HepG2 (cell line): ENCODE measurements around the gene DNAJA1. TPM values are rescaled to one million over a fixed set of nuclear protein-coding genes. Genes with fewer than 3 reads are reported as not detected.

ENCODE experiments used
- ATAC-seq: fragments of 200-7000 bp; cut with Tn5 transposase; 3 replicates; pipeline ENCODE4 v1.9.1; 2020; ENCODE audit warnings: mild to moderate bottlenecking, moderate library complexity
- BruUV-seq: library from RNA; stranded (reverse); fragments of 400-500 nt; replicated peaks from 2 replicates; lab custom pipeline; 2021; lab: Mats Ljungman, UMichigan
- CTCF ChIA-PET: fragments of 300-600 bp; formaldehyde crosslinking; extraction: SDS; loops from one replicate; lab custom pipeline; 2021; ENCODE audit warnings: low total read pairs, inconsistent platforms, low intra/inter-chr PET ratio; lab: Yijun Ruan, JAX
- POLR2A ChIA-PET: fragments of 350-600 bp; sonication (Branson Sonifier 250); formaldehyde crosslinking; loops from one replicate; lab custom pipeline; 2020; ENCODE audit warnings: antibody characterized with exemption, inconsistent platforms; lab: Yijun Ruan, JAX
- DNase-seq: peaks from one replicate; pipeline ENCODE4 v3.0.0-alpha.2; 2015; ENCODE audit warnings: low spot score
- FAIRE-seq: peaks from 3 replicates; lab custom pipeline; 2011; peaks lifted over from hg19 to GRCh38; lab: Jason Lieb, UNC
- H2AFZ ChIP-seq: one replicate; pipeline ENCODE4 v1.6.1; 2011; ENCODE audit warnings: low read length, inconsistent platforms
- H3K27ac ChIP-seq: fragments of 300-600 bp; 3 replicates; pipeline ENCODE4 v1.8.0; 2011; ENCODE audit warnings: mixed run types, mild to moderate bottlenecking, mixed read lengths, low read length, inconsistent platforms; ENCODE audit not compliant: insufficient read depth; ENCODE audit errors: extremely low read length
- H3K27me3 ChIP-seq, 2 experiments: fragments of 200-600 bp in 1 of 2; 2 replicates in 1 of 2; 3 replicates in 1 of 2; pipeline versions ENCODE4 v1.6.0 to v1.8.0; 2011; ENCODE audit warnings: low read length in 2 of 2, mild to moderate bottlenecking in 2 of 2, moderate library complexity in 2 of 2, inconsistent platforms in 1 of 2; ENCODE audit not compliant: insufficient read depth in 2 of 2, control insufficient read depth in 1 of 2
- H3K36me3 ChIP-seq, 2 experiments: fragments of 200-600 bp in 1 of 2; replicated peaks in 1 of 2; 2 replicates in 1 of 2; 3 replicates in 1 of 2; pipeline versions ENCODE4 v1.5.1 to v1.8.0; 2011; ENCODE audit warnings: low read length in 2 of 2, inconsistent platforms in 1 of 2; ENCODE audit not compliant: insufficient read depth in 2 of 2, control insufficient read depth in 1 of 2
- H3K4me1 ChIP-seq: 2 replicates; pipeline ENCODE4 v1.5.1; 2012; ENCODE audit warnings: low read length, inconsistent platforms; ENCODE audit not compliant: insufficient read depth
- H3K4me2 ChIP-seq: 2 replicates; pipeline ENCODE4 v1.6.0; 2011; ENCODE audit warnings: low read depth, low read length, inconsistent platforms
- H3K4me3 ChIP-seq, 3 experiments: fragments of 200-600 bp in 1 of 3; sonication (generic), shearing (Covaris generic) in 1 of 3; replicated peaks in 1 of 3; 2 replicates each; pipeline ENCODE4 v1.5.1; 2011 to 2016; ENCODE audit warnings: low read length in 3 of 3, inconsistent platforms in 2 of 3, low read depth in 2 of 3, mild to moderate bottlenecking in 2 of 3, control low read depth in 1 of 3, mixed read lengths in 1 of 3; ENCODE audit not compliant: insufficient read depth in 1 of 3
- H3K79me2 ChIP-seq: one replicate; pipeline ENCODE4 v1.6.1; 2011; ENCODE audit warnings: low read length, inconsistent platforms; ENCODE audit not compliant: insufficient read depth
- H3K9ac ChIP-seq: 2 replicates; pipeline ENCODE4 v1.6.0; 2011; ENCODE audit warnings: mild to moderate bottlenecking, low read depth, low read length, inconsistent platforms; ENCODE audit not compliant: insufficient read depth
- H3K9me3 ChIP-seq: 2 replicates; pipeline ENCODE4 v1.5.1; 2012; ENCODE audit warnings: mild to moderate bottlenecking, low read length
- H4K20me1 ChIP-seq: 2 replicates; pipeline ENCODE4 v1.6.0; 2011; ENCODE audit warnings: inconsistent platforms, mild to moderate bottlenecking, low read length, moderate library complexity; ENCODE audit not compliant: insufficient read depth
- ELF1 ChIP-seq: sonication (generic); formaldehyde crosslinking; IDR thresholded peaks from 2 replicates; pipeline ENCODE4 v1.4.0; 2020; ENCODE audit warnings: missing genetic modification reagents
- HOXA9 ChIP-seq: sonication (generic); formaldehyde crosslinking; IDR thresholded peaks from 2 replicates; pipeline ENCODE4 v1.8.1; 2022; ENCODE audit warnings: missing genetic modification reagents, mild to moderate bottlenecking, moderate library complexity, borderline replicate concordance
- POLR2AphosphoS5 ChIP-seq: IDR thresholded peaks from 2 replicates; pipeline ENCODE4 v1.6.1; 2012; ENCODE audit warnings: low read depth, low read length
- WGBS: methylation state at CpG from one replicate; pipeline ENCODE4 v1.1.6; 2017; ENCODE audit warnings: low lambda C conversion rate; 5-methylcytosine and 5-hydroxymethylcytosine counted together
- in situ Hi-C: cut with HindIII; loops from 2 replicates; pipeline ENCODE4 v1.10.0; 2017; ENCODE audit warnings: low pct_unique_long_range_greater_than_20kb; ENCODE audit not compliant: extremely low pct_ligation_motif_present
- intact Hi-C: fragments of 100-400 bp; cut with micrococcal nuclease; formaldehyde crosslinking; loops from one replicate; pipeline ENCODE4 v1.10.0; 2022; ENCODE audit not compliant: unreplicated experiment
- polyA plus RNA-seq, 8 experiments: library from polyadenylated mRNA; depleted of rRNA in 3 of 8; stranded (reverse) in 7 of 8; unstranded in 1 of 8; fragments of >200 nt; fragmentation: Illumina TruSeq in 4 of 8; extraction: Trizol in 4 of 8; gene quantifications; 2 replicates each; pipeline versions ENCODE4 v1.2.1 to v1.2.3, GENCODE V29; 2011 to 2016; ENCODE audit warnings: low read depth in 4 of 8, missing spikeins in 1 of 8, mixed read lengths in 1 of 8; ENCODE audit not compliant: insufficient read depth in 1 of 8
- total RNA-seq, 5 experiments: library from RNA; depleted of rRNA; stranded (reverse); fragments of >200 nt; fragmentation: Illumina TruSeq; extraction: Trizol; gene quantifications; 2 replicates each; pipeline ENCODE4 v1.2.3, GENCODE V29; 2016; ENCODE audit warnings: low read depth in 1 of 5
- TF ChIP-seq, protein P1 (sequence below): sonication (generic); formaldehyde crosslinking; IDR thresholded peaks from 2 replicates; pipeline ENCODE4 v1.5.0; 2020; ENCODE audit warnings: mild to moderate bottlenecking, missing genetic modification reagents
- TF ChIP-seq, protein P2 (sequence below): sonication (generic); formaldehyde crosslinking; IDR thresholded peaks from 2 replicates; pipeline ENCODE4 v1.4.0; 2020; ENCODE audit warnings: missing genetic modification reagents
- TF ChIP-seq, protein P3 (sequence below): sonication (generic); formaldehyde crosslinking; IDR thresholded peaks from 2 replicates; pipeline ENCODE4 v1.5.0; 2020; ENCODE audit warnings: mild to moderate bottlenecking, missing genetic modification reagents
- TF ChIP-seq, protein P4 (sequence below): sonication (generic); formaldehyde crosslinking; IDR thresholded peaks from 2 replicates; pipeline ENCODE4 v1.4.0; 2020; ENCODE audit warnings: missing genetic modification reagents, mild to moderate bottlenecking, borderline replicate concordance

Gene DNAJA1
- total and polyA plus RNA-seq, 2 of the 13 experiments (the other 11 are each of a cell fraction or from before 2014, with no cell fraction given), result 95.9 to 306 TPM

DNA sequence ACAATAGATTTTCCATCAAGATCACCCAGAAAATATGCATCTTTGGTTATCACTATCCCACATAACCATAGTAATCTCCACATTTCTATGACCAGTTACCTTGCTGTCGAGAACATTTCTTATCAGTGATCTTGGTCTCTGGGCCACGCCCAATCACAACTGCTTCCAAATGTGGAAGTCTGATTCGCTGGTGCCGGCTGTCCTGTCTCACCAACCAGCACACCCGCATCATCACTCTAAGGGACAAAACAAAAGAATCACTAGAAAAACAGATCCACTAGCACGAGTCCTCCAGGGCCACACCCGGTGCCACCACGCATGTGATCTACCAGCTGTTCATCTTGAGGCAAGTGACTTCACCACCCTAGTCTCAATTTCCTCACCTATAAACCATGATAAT lies 35.4 kb upstream of the DNAJA1 start:
- FAIRE-seq (no peak), ATAC-seq (no peak), DNase-seq (no peak)
- no TSS peak for BruUV-seq
- intact Hi-C loops (no loop called here), in situ Hi-C loops (no loop called here)
- Histone ChIP-seq H3K27ac (no peak overlapping the region), H3K27me3 (no peaks in the 10 kb centered on the region), H4K20me1 (no peaks in the 10 kb centered on the region), H3K36me3 (peaks cover 10 to 45% of the 10 kb centered on the region in 2 experiments), H3K79me2 (peaks cover 22% of the 10 kb centered on the region), H3K9ac (no peak overlapping the region), H3K4me2 (no peak overlapping the region), H3K4me3 (no peak overlapping the region), H3K9me3 (no peaks in the 10 kb centered on the region), H2AFZ (no peak overlapping the region), H3K4me1 (no peaks in the 10 kb centered on the region)
- TF ChIP-seq, protein P1, sequence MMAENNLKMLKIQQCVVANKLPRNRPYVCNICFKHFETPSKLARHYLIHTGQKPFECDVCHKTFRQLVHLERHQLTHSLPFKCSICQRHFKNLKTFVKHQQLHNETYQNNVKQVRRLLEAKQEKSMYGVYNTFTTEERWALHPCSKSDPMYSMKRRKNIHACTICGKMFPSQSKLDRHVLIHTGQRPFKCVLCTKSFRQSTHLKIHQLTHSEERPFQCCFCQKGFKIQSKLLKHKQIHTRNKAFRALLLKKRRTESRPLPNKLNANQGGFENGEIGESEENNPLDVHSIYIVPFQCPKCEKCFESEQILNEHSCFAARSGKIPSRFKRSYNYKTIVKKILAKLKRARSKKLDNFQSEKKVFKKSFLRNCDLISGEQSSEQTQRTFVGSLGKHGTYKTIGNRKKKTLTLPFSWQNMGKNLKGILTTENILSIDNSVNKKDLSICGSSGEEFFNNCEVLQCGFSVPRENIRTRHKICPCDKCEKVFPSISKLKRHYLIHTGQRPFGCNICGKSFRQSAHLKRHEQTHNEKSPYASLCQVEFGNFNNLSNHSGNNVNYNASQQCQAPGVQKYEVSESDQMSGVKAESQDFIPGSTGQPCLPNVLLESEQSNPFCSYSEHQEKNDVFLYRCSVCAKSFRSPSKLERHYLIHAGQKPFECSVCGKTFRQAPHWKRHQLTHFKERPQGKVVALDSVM (CRISPR knock-in tag), result no peak
- ChIA-PET CTCF (no interaction called here), POLR2A (no interaction called here)
- 98% methylated on average over 8 of the region's 8 CpGs for WGBS

DNA sequence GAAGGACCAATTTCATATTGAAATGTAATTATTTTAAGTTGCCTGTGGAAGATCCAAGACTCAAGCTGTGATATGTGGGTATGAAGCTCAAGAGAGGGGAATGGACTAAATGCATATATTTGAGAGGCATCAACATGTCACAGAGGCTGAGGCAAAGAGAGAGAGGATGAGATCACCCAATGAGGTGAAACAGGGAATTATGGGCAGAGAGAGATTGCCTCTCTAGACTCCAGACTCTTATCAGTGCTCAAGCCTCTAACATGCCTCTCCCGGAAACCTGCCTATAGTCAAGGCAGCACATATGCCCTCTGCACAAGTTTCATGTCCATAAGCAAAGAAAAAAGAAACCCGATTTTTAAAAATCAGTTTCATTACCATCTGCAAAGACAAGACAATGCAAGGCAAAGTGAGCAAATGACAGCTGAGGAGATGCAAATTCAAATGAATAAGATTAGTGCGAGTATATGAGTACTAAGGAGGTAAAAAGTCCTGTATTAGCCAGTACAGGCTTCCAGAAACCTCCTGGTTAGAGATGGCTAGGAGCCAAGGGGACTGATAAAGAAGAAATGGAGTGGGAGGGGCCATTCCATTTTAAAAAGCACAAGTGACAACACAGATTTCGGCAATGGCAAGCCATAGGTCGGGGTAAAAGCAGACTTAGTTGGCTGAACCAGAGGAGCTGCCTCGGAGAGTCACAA lies 33.0 kb upstream of the DNAJA1 start:
- Histone ChIP-seq H3K9ac (no peak overlapping the region), H3K4me2 (no peak overlapping the region), H3K36me3 (peaks cover 14 to 48% of the 10 kb centered on the region in 2 experiments), H3K9me3 (no peaks in the 10 kb centered on the region), H4K20me1 (no peaks in the 10 kb centered on the region; the same call in 1 of the 2 replicates), H3K4me3 (no peak overlapping the region), H2AFZ (no peak overlapping the region), H3K27ac (no peak overlapping the region), H3K27me3 (no peaks in the 10 kb centered on the region), H3K4me1 (no peaks in the 10 kb centered on the region), H3K79me2 (peaks cover 22% of the 10 kb centered on the region)
- DNase-seq (no peak), ATAC-seq (no peak), FAIRE-seq (no peak)
- intact Hi-C loops, result no loop called here
- WGBS, result 95% methylated on average over 6 of the region's 6 CpGs
- in situ Hi-C loops, result no loop called here
- BruUV-seq, result no TSS peak
- ChIA-PET CTCF (no interaction called here), POLR2A (interaction anchor here (0.5 kb wide), 1 partner anchor 9 kb away, joined by 3 read pairs; no protein-coding TSS in a partner anchor)
- TF ChIP-seq POLR2AphosphoS5 (no peak), HOXA9 (no peak), ELF1 (CRISPR knock-in tag) (no peak)
- TF ChIP-seq, protein P2, sequence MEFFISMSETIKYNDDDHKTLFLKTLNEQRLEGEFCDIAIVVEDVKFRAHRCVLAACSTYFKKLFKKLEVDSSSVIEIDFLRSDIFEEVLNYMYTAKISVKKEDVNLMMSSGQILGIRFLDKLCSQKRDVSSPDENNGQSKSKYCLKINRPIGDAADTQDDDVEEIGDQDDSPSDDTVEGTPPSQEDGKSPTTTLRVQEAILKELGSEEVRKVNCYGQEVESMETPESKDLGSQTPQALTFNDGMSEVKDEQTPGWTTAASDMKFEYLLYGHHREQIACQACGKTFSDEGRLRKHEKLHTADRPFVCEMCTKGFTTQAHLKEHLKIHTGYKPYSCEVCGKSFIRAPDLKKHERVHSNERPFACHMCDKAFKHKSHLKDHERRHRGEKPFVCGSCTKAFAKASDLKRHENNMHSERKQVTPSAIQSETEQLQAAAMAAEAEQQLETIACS (CRISPR knock-in tag), result no peak
- TF ChIP-seq, protein P3, sequence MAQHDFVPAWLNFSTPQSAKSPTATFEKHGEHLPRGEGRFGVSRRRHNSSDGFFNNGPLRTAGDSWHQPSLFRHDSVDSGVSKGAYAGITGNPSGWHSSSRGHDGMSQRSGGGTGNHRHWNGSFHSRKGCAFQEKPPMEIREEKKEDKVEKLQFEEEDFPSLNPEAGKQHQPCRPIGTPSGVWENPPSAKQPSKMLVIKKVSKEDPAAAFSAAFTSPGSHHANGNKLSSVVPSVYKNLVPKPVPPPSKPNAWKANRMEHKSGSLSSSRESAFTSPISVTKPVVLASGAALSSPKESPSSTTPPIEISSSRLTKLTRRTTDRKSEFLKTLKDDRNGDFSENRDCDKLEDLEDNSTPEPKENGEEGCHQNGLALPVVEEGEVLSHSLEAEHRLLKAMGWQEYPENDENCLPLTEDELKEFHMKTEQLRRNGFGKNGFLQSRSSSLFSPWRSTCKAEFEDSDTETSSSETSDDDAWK (CRISPR knock-in tag), result no peak
- TF ChIP-seq, protein P4, sequence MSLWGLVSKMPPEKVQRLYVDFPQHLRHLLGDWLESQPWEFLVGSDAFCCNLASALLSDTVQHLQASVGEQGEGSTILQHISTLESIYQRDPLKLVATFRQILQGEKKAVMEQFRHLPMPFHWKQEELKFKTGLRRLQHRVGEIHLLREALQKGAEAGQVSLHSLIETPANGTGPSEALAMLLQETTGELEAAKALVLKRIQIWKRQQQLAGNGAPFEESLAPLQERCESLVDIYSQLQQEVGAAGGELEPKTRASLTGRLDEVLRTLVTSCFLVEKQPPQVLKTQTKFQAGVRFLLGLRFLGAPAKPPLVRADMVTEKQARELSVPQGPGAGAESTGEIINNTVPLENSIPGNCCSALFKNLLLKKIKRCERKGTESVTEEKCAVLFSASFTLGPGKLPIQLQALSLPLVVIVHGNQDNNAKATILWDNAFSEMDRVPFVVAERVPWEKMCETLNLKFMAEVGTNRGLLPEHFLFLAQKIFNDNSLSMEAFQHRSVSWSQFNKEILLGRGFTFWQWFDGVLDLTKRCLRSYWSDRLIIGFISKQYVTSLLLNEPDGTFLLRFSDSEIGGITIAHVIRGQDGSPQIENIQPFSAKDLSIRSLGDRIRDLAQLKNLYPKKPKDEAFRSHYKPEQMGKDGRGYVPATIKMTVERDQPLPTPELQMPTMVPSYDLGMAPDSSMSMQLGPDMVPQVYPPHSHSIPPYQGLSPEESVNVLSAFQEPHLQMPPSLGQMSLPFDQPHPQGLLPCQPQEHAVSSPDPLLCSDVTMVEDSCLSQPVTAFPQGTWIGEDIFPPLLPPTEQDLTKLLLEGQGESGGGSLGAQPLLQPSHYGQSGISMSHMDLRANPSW (CRISPR knock-in tag), result no peak
